Caki2 (cell line): ENCODE data around the gene SNCAIP. TPM values are rescaled to one million over a fixed set of nuclear protein-coding genes. Genes with fewer than 3 reads are reported as not detected.

Source experiments
- DNase-seq: peaks from one replicate; pipeline ENCODE4 v3.0.0-alpha.2; 2015; ENCODE audit warnings: low read depth
- in situ Hi-C: cut with HindIII; loops from 2 replicates; pipeline ENCODE4 v1.10.0; 2016; ENCODE audit warnings: low sequenced_read_pairs, low pct_unique_long_range_greater_than_20kb, mixed read lengths
- total RNA-seq: library from RNA; depleted of rRNA; stranded (reverse); fragments of >200 nt; shearing (Covaris generic); gene quantifications from 2 replicates; pipeline ENCODE4 v1.2.3, GENCODE V29; 2014; ENCODE audit warnings: low replicate concordance; rRNA removed

Gene SNCAIP
- total RNA-seq: not detected in 2 replicates

DNA sequence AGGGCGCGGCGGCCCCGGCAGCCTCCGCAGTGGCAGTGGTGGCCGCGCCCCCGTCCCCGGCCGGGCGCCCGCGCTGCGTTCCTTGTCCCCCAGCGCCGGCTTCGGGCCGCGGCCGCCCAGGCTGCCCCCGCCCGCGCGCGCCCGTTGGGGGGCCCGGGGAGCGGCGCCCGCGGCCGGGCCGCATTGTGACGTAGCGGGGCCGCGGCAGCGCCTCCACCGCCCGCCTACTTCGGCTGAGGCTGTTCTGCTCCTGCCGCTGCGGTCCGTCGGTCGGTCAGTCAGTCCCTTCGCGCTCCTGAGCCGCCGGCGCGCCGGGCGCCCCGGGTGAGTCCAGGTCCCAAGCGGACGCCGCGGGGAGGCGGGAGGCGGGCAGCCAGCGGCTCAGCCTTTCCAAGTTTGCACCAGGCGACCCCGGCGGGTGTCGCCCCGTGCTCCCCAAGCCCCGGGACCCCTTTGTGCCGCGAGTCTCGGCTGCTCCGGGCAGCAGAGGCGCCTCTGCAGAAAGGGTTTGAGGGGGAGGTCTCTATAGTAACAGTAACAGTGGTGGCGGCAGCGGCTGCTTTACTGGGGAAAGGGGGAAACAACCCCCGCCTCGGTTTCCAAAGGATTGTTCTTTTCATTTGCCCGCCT, at the start of gene SNCAIP:
TSS of gene SNCAIP (plus strand) at position 277 of the 630 bp plus-strand sequence. CDS start 78,898 bp downstream, outside the sequence.
- in situ Hi-C loops: no loop called here
- DNase-seq: no peak

DNA sequence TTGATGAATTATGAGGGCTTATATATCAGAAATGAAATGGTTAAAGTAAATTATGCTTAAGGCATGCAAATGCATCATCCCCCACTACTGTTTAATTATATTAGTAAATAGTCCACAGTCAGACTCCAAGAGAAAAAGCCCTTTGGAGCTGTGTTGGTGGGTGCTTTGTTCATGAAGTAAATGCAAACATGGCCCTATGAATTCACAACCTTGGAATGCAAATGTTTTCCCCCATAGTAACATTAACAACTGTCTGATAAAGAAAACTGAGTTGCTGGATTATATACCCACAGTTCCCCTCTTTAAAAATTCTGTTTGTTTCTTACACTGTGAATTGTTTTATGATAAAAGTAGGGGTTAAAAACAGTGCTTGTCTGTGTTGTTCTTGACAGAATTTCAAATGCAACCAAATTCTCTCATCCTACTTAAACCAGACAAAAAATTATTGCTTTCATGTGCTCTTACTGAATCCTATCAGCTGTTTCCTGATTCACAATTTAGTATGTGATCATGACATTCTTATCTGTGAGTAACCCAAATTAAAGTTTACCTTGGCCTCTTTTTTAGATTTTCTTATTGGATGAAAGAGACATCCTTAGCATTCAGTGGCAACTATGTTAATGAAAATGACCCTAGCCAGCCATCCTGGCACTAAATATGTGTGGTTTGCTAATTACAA, 48.5 kb upstream of the SNCAIP start:
- in situ Hi-C loops: no loop called here
- DNase-seq: no peak

DNA sequence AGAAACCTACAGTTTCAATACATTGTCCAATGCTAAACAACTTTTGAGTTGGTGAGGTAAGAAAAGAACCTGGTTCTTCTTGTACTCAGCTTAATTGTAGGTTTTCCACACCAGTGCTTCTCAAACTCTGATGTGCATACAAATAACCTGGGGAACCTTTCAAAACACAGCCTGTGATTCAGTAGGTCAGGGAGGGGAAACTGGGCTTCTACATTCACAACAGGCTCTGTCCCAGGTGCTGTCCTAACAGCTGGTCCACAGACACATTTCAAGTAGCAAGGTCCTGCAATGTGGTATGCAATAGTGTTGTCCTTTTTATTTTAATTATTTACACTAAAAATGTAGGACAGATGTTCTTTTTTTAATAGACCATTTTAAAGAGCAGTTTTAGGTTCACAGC, 47.4 kb upstream of the SNCAIP start:
- no peak for DNase-seq
- in situ Hi-C loops: no loop called here

DNA sequence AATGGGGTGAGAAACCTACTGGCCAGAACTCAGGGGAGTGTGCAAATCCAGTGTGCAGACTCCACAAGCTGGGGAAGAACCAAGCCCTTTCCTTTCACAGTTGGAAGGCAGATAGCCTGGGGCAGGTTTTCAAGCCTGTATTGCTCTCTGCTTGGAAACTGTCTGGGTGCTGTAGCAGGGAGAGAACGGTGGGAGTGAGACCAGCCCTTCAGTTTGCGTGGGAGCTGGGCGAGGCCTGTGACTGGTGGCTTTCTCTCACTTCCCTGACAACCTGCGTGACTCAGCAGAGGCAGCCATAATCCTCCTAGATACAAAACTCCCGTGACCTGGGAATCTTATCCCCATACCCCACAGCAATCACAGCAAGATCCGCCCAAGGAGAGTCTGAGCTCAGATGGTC, 44.9 kb upstream of the SNCAIP start:
- in situ Hi-C loops: no loop called here
- DNase-seq: no peak

DNA sequence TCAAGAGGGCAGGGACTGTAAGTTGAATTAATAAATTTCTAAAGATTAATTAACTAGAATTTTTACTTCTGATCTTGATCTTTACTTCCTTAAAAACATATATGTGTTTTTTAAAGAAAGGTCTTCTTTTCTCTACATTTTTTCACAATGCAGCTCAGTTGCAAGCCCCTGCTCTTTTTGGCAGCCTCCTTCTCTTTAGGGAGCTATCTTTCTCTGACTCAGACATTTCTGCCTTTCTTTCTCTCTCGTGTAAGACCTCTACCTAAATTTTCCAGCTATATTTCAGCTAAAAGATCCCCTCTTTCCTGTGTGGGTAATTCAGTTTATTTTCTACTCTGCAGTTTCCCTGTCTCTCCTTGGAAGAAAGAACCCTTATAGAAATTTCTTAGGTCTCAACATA, 38.3 kb upstream of the SNCAIP start:
- in situ Hi-C loops: no loop called here
- no peak for DNase-seq

DNA sequence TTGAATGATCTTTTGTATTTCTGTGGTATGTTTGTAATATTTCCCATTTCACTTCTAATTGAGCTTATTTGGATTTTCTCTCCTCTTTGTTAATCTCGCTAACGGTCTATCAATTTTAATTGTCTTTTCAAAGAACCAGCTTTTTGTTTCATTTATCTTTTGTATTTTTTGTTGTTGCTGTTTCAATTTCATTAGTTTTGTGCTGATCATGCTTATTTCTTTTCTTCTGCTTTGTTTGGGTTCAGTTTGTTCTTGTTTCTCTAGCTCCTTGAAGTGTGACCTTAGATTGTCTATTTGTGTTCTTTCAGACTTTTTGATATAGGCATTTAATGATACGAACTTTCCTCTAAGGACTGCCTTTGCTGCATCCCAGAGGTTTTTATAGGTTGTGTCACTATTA, 28.4 kb upstream of the SNCAIP start:
- no peak for DNase-seq
- in situ Hi-C loops: no loop called here

DNA sequence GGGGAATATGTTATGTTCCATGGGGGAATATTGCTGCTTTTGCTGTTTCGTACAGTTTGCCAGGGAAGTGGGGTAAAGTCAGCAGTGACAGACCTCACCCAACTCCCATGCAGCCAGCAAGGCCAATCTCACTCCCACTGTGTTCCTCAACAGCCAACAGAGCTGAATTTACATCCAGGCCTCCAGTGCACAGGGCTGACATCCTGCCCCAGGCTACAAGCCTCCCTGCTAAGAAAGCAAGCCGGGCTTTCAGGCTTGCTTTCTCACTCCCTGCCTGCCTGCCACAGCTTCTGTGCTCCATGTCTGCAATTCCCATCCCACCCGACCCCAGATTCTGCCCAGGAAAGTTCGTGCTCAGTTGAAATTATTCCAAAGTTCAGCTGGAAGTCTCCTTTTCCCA, 25.5 kb upstream of the SNCAIP start:
- in situ Hi-C loops: no loop called here
- DNase-seq: no peak

DNA sequence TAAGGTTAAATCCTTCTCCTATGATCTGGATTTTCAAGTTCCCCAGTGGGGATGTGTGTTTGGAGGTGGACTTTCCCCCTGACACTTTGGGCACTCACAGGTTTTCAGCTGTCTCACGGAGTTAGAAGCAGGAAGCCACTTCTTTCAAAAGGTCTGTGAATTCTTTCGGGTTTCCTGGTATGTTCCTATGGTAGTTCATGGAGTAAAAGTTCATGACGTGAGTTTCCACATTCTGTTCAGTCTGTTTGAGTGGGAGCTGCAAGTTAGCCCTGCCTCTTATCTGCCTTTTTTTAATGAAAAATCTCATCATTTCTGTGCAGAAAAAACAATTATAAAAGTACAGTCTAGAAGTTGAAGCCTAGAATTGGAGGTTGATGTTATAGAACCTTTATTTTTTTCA, 24.9 kb upstream of the SNCAIP start:
- in situ Hi-C loops: no loop called here
- DNase-seq: no peak

DNA sequence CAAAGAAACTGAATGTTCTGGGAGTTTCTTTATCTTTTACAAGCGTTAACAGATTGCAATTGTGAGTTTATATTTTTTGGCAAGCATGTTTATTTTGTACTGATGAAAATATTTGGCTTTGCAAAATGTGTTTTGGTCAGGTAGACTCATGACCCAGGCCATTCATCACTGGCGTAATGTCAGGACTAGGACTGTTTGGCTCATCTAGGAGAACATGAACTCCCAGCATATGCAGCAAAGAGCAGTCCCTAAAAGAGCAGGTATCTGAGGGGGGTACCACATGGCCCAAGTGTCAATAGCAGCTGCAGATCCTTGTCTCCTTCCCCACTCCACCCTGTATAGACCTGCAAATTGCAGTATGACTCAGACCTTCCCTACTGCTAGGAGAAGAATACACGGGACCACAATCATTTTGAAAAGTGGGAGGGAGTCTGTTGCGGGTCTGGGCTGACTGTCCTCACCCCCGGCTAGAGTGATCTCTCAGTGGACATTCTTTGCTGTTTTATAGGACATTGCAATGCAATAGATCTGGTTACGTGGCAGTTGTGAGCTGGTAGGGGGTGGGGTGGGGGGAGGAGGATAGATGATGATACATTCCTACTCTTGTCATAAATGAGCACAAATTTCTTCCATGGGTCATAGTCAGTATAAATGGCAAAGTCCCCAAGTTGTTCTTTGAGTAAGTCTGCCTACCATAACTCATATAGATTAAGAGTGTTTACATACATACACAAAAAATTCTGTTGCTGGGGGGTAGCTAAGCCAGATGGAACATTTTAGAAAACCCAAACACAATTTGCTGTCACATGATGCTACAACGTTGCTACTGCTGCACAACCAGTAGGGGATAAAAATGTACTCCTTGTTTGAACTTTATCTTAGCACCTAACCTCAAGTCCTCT, 20.8 kb upstream of the SNCAIP start:
- in situ Hi-C loops: no loop called here
- DNase-seq: no peak

DNA sequence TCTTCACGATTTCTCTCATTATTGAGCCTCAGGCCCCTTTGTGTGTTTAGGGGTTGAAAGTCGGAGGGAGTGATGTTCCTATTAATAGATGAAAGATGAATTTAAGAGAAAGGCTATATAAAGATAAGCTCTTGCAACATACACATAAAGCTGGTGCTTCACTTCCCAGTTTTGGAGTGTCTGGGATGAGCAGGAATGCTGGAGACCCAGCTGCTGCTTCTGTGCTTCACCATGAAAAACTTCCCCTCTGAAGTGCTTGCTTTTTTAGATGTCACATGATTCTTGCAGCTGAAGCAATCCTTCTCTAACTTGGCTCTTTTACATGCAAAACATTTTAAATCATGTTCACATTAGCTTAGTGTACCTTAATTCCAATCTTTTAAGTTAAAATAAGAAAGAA, 19.7 kb upstream of the SNCAIP start:
- no peak for DNase-seq
- in situ Hi-C loops: no loop called here

DNA sequence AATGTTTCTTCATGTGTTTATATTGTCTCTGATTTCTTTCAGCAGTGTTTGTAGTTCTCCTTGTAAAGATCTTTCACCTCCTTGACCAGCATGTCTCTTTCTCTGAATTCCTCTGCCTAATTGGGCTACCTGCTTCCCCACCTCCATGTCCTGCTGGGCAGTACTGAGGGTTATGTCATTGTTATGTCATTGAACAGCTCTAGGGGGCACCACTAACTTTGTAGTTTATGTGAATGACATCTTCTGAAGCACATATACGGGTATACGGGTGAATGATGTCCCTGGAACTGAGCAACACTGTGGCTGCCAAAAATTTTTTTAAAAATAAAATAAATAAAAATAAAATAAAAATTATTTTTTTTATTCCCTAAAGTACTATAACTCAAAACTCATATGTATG, 16.9 kb upstream of the SNCAIP start:
- in situ Hi-C loops: no loop called here
- DNase-seq: no peak

DNA sequence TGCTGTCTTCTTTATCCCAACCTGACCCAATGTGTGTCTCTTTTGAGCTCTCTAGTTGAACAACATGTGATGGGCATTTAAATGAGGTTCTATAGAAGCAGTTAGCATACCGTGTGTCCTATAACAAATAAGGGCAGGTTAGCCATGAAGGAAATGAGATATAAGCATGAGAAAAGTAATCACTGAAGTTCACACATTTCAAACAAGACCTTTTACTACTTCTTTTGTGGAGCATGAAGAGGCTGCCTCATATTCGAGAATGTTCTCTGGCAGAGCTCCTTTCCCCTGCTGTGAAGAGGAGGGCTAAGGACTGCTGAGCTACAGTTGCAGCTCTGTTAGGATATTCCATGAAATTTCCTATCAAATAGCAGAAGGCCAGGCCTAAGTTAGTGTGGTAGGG, 15.2 kb upstream of the SNCAIP start:
- in situ Hi-C loops: no loop called here
- DNase-seq: no peak

DNA sequence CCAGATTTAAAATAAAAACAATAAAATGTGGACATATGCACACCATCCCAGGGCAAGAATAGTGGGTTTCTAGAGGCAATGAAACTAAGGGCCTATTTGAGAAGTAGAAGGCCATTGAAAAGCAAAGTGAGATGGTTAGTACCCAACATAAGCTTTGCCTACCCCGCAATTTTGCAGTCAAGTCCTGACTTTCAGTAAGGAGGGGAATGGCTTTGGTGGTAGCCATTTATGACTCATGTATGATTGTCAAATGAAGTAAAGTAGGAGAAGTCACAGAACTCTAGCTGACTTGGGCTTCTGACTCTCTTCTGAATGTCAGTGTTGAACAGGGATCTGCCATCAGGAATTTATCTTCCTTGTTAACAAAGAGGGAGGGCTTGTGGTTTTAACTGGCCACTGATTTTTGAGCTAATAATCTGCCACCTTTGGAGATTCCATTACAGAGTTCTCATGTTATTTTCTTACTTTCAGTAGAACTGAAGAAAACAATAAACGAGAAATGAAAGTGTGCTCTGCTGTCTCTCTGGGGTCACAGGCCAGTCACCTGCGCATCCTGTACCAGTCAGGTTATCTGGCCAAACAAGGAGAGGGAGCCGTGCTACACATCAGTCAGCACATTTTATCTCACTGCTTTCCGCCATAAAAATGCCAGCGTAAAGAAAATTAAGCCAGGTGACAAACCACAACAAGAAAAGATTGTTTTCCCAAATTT, 14.3 kb upstream of the SNCAIP start:
- DNase-seq: no peak
- in situ Hi-C loops: no loop called here

DNA sequence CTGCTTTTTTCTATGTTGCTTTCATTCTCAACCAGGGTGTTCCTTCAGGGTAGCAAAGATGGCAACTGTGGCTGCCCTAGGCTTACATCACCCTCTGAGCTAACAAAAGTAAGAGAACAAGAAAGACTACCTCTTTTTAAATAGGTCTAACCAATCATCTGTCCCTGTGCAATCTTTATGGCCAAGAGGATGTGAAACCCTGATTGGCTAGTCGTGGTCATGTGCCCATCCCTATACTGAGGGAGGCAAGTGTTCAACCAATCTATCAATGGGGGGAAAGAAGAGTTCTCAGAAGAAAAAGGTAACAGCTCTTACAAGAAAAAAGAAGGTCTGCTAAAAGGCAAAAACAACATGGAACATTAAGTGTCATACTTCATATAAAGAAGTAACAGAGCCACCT, 11.7 kb upstream of the SNCAIP start:
- in situ Hi-C loops: no loop called here
- DNase-seq: no peak

DNA sequence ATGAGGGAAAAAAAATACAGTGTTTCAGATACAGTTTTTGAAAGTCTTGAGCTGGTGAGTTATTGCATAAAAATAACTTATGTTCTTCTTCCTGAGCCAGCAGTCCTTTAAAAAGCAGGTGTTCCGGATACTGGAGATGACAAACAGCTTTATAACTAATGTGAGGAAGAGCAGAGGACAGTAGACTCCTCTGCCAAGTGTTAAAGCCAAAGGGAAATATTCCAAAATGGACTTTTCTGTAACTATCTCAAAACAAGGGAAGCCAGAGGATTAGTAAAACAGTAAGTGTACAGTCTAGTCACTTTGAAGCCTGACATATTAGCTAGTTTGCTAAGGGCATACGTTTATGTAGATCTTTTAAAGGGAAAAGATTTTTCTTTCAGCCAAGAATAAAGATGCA, 11.0 kb upstream of the SNCAIP start:
- in situ Hi-C loops: no loop called here
- DNase-seq: no peak

DNA sequence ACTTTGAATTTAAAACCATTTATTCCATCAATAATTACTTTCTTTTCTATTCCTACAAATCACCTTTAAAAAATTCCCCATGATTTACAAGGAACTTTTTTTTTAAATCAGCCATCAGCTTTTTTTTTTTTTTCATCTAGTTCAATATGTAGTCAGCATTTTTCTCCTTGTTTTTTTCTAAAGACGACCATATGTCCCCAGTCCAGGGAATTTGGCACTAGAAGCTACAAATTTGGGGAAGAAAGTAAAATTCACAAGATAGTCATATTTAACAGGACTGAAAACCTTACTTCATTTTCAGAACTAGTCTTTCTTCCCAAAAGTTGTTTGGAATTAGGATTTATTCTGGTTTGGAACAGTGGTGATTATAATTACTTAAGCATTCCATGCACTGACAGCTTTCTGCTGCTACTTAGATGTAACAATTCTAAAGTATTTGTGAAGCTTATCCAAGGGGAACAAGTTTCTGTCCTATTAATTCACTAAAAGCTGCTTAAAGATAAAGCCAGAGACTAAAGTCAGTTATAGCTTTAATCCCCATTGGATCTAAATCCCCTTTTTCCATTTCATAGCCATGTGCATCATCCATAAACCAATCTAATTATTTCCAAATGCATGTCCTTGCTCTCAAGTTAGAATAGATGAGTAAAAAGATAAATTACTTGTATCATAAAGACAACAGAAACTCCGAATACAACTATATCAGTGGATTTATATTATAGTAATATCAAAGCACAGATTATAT, 7.4 kb upstream of the SNCAIP start:
- no peak for DNase-seq
- in situ Hi-C loops: no loop called here

DNA sequence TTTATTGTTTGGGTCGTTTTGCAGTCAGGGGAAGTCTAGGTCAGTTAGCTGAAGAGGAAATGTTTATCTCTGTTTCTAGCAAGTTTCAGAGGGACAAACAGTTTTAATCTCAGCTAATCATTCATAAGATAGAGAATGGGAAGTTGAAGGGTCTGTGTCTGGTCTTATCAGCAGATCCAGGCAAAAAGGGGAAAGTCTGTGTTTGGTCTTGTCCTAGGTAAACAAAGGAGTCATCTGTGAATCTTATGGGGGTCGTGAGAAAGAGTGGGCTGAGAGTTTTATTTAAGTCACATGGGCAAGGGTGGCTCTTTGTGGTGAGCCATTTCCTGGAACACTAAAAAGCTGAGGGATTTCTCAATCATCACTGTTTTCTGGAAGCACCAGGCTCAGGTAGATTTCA, 5.6 kb upstream of the SNCAIP start:
- in situ Hi-C loops: no loop called here
- no peak for DNase-seq

DNA sequence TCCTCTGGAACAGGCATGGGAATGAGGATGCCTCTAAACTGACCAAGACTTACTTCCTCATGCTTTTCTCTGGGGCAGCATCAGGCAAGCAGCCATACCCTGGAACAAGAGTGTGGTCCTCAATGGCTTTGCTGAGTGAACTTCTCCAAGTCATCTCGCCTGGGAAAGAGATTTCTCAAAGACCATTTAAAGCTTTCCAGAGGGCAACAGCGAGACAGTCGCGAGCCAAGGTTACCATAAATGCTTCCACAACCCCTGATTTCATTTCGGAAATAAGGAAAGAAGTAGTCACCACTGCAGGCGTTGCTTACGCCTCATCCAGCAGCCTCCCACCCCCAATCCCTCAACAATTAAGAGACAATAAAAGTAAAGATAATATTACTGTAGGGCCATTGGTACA, 1.1 kb upstream of the SNCAIP start:
- no peak for DNase-seq
- in situ Hi-C loops: no loop called here
